Measurements from ENCODE around the gene SAMD4A.
"Not testable (repeated sequence)": the region's sequence is repeated elsewhere in the genome, so short reads cannot be mapped to it uniquely, and the experiment has no call there.

The SAMD4A gene

DNA sequence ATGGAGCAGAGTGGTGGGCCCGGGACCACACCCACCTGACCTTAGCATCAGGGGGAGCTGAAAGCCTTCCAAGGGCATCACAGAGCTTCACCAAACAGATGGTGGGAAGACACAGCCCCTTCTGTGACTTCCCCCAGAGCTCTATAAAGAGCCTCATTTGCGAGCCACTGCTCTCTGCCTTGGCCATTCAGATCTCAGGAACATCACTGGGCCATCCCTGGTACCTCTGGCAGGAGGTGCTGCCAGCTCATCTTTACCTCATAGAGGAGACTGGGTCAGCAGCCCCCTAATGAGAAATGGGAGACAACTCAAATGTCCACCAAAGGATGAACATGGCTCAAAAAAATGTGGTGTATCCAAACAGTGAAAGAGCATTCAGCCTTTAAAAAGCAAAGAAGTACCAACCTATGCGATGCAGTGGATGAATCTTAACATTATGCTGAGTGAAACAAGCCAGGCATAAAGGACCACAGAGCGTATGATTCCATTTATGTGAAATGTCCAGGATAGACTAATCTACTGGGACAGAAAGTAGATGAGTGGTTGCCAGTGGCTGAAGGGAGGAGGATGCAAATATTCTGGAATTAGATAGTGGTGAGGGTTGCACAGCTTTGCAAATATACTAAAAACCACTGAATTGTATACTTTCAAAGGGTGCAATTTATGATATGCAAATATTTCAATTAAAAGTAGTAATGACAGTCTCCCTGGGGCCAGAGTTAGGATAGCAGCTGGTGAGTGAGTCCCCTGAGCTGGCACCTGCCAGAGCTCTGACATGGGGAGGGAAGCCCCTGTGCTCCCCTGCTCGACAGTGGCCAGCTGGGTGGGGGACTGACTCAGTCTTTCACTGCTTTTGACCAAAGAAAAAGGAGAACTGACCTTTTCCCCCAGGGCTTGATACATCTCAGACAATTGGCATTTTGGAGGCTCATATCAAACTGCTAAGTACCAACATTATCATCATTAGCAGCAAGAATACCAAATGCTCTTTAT lies 219.1 kb downstream of the SAMD4A start:
- FAIRE-seq = no peak

- no peak for FAIRE-seq
These were observed 219.9 kb downstream of the SAMD4A start for GRCh38 chr14:54786838-54787237.

DNA sequence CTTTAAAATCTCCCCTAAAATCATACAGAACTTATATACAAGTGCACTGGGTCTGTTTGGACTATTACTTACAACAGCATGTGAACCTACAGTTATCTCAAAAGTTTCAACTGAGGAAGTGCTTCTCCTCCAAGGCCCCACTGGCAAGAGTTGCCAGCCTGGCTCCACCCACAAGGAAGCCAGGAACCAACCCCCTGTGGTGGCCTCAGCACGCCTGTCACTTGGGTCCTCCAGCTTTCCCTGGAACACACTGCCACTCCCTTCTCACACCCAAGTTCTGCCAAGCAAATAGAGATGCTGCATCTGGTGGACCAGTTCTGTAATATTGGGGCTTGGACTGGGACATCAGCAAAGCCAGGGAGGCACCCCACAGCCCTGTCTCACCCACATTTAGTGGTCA lies 220.3 kb downstream of the SAMD4A start:
- FAIRE-seq = no peak

- FAIRE-seq = no peak
These were observed 221.8 kb downstream of the SAMD4A start for GRCh38 chr14:54788701-54789100.

- FAIRE-seq = no peak
These were observed 222.2 kb downstream of the SAMD4A start for GRCh38 chr14:54789166-54789565.

GRCh38 chr14:54789781-54790480 lies 223.0 kb downstream of the SAMD4A start:
- no peak for FAIRE-seq

GRCh38 chr14:54791001-54791400 lies 224.1 kb downstream of the SAMD4A start:
- FAIRE-seq = no peak

GRCh38 chr14:54792288-54792687 lies 225.4 kb downstream of the SAMD4A start:
- no peak for FAIRE-seq

DNA sequence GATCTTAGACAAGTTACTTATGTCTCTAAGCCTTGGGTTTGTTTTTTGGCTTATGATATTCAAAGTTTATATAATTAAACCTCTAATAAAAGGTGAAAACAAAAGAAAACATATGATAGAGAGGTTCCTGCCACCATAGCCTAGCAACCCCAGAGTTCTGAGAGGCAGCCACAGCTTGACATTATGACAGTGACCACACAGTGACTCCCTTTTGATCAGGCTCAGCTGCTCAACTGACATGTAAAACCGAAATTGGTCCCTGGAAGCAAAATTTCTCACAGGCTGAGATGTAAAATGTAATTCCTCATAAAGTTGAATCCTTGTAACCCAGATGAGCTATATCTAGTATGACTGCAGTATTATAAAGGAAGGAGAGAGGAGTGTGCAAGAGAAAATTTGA lies 227.2 kb downstream of the SAMD4A start:
- FAIRE-seq = no peak

GRCh38 chr14:54794796-54795195 lies 227.9 kb downstream of the SAMD4A start:
- FAIRE-seq = no peak

DNA sequence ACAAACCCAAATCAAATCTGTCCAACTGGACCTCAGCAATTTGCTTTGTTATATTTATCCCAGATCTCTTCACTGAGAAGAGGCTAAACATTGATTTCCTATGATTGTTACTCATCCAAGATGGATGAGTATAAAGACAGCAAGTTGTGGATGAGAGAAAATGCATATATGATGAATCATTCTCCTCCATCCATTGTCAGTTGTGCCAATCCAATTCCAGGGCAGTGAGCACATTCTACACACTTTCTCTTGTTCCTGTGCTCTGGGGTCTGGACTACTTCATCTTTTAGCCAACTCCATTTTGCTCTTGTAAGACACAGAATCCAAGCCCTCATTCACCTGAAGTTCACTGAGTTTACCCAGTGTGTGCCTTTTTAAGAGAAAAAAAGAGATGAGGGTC lies 230.0 kb downstream of the SAMD4A start:
- no peak for FAIRE-seq

GRCh38 chr14:54797556-54797955 lies 230.6 kb downstream of the SAMD4A start:
- FAIRE-seq = no peak

DNA sequence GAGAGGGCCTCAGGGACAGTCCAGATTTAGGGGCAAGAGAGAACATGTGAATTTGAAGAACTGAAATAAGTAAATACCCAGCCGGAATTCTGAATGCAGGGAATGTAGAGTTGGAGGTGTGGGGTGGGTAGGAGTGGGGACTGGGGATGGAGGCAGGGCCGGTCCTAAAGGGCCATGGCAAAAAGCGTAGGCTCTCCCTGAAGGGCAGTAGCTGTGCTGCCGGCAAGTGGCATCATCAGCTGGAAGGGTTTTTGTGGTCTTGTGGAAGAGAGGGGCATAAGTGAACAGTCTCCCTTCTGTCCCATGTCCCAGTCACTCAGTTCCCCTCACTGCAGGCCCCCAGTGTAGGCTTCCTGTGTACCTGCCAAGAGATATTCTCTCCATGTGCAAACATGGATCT lies 231.1 kb downstream of the SAMD4A start:
- FAIRE-seq = no peak

- no peak for FAIRE-seq
These were observed 231.7 kb downstream of the SAMD4A start for GRCh38 chr14:54798465-54799124.

DNA sequence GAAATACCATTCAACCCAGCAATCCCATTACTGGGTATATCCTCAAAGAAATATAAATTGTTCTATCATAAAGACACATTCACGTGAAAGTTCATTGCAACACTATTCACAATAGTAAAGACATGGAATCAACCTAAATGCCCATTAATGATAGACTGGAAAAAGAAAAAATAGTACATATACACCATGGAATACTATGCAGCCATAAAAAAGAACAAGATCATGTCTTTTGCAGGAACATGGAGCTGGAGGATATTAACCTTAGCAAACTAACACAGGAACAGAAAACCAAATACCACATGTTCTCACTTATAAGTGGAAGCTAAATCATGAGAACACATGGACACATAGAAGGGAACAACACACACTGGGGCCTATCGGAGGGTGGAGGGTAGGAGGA lies 234.6 kb downstream of the SAMD4A start:
- FAIRE-seq = not testable (repeated sequence)

- no peak for FAIRE-seq
These were observed 236.5 kb downstream of the SAMD4A start for GRCh38 chr14:54803396-54803795.

- no peak for FAIRE-seq
These were observed 237.1 kb downstream of the SAMD4A start for GRCh38 chr14:54803926-54804537.

DNA sequence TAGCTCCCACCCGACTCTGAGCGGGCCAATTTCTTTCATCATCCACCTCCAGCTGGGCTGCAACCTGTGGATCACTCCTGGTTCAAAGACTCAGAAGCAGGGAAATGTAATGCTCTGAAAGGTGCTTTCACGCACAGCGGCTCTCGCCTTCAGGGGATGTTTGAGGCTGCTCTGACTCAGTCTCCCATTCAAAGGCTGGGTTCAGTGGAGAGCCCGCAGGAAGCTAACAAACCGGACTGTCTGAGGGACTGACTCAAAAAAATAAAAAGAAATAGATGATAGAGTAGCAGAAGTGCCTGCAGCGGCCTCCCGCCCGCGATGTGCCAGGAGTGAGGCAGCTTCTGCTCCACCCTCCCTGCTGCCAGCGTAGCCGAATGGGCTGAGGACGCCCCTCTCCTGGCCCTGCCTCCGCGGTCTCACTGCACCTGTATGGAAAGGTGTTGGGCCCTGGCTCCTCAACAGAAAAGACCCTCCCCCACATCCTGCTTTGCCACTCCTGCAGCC lies 237.7 kb downstream of the SAMD4A start:
- FAIRE-seq = no peak

- FAIRE-seq = no peak
These were observed 238.1 kb downstream of the SAMD4A start for GRCh38 chr14:54805070-54805444.

GRCh38 chr14:54805445-54806322 lies 238.8 kb downstream of the SAMD4A start:
- no peak for FAIRE-seq

DNA sequence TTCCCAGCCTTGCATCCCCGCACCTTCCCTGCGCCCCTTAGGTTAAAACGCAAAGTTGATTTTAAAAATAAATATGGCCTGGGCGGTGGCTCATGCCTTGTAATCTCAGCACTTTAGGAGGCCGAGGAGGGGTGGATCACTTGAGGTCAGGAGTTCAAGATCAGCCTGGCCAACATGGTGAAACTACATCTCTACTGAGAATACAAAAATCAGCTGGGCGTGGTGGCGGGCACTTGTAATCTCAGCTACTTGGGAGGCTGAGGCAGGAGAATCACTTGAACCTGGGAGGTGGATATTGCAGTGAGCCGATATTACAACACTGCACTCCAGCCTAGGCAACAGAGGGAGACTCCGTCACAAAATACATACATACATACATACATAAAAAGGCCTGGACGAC lies 239.7 kb downstream of the SAMD4A start:
- FAIRE-seq = no peak

DNA sequence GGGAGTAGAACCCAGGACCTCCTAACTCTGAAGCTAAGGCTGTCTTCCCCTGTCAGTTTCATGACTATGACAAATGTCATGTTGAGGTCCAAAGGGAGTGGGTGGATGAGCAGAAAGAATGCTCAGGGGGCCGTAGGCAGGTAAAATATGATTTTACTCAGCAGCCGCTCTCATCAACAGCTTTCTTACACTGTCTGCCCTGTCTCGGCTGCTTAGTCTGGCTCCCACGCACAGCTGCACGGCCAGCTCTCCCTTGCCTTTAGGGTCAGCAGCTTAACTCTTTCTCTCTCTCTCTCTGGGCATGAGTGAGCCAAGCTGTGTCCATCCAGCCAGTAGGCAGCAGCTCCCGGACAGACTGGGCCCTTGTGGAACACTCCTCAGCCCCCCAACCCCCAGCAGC lies 240.5 kb downstream of the SAMD4A start:
- FAIRE-seq = no peak

Data from TTC549 (cell line).